ENCODE measurements around the gene TTLL5. TPM values are rescaled to one million over a fixed set of nuclear protein-coding genes. Genes with fewer than 3 reads are reported as not detected.

Gene TTLL5
- total and polyA plus RNA-seq, 2 of the 13 experiments (the other 11 are each of a cell fraction or from before 2014, with no cell fraction given): 11.8 to 18.8 TPM

DNA sequence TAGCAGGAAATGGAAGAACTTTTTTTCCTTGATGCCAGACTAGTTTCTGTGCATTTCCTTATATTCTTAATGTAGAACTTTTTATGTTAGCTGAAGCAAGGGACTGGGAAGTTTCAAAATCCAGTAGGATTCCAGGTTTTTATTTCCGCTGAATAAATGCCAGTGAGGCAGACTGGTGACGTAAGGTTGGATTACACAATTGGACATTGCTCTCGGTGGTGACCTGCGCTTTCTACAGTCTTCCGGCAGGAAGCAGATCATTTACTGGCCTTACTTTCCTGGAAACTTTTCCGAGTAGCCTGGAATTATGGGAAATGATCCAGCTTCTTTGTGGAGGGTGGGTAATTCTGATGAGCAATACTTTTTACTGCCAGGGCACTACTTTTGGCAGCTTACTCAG, 328.1 kb downstream of the TTLL5 start (continued):
- TF ChIP-seq, protein P1, sequence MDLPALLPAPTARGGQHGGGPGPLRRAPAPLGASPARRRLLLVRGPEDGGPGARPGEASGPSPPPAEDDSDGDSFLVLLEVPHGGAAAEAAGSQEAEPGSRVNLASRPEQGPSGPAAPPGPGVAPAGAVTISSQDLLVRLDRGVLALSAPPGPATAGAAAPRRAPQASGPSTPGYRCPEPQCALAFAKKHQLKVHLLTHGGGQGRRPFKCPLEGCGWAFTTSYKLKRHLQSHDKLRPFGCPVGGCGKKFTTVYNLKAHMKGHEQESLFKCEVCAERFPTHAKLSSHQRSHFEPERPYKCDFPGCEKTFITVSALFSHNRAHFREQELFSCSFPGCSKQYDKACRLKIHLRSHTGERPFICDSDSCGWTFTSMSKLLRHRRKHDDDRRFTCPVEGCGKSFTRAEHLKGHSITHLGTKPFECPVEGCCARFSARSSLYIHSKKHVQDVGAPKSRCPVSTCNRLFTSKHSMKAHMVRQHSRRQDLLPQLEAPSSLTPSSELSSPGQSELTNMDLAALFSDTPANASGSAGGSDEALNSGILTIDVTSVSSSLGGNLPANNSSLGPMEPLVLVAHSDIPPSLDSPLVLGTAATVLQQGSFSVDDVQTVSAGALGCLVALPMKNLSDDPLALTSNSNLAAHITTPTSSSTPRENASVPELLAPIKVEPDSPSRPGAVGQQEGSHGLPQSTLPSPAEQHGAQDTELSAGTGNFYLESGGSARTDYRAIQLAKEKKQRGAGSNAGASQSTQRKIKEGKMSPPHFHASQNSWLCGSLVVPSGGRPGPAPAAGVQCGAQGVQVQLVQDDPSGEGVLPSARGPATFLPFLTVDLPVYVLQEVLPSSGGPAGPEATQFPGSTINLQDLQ (CRISPR knock-in tag; IDR thresholded peaks at IDR 0.05): no peak
- TF ChIP-seq ARNTL (CRISPR knock-in tag; IDR thresholded peaks at IDR 0.05) (no peak), CBX5 (CRISPR knock-in tag; IDR thresholded peaks at IDR 0.05; ENCODE audit: borderline replicate concordance) (0 out of 2 replicates have a peak, but pooled peaks have one; percentile 34), PLRG1 (conservative IDR thresholded peaks at IDR 0.05) (no peak), ZNF33A (CRISPR knock-in tag; IDR thresholded peaks at IDR 0.05; ENCODE audit: borderline replicate concordance) (no peak), SNAPC2 (CRISPR knock-in tag; IDR thresholded peaks at IDR 0.05) (no peak), ZNF343 (CRISPR knock-in tag; IDR thresholded peaks at IDR 0.05) (no peak; the same call in 1 of the 2 replicates), RARA (CRISPR knock-in tag; IDR thresholded peaks at IDR 0.05) (peak; percentile 90), ZNF672 (CRISPR knock-in tag; IDR thresholded peaks at IDR 0.05) (no peak), PTBP1 (IDR thresholded peaks at IDR 0.05; ENCODE audit: low read depth, low read length, poor library complexity, severe bottlenecking) (no peak), PRMT3 (CRISPR knock-in tag; IDR thresholded peaks at IDR 0.05; ENCODE audit: borderline replicate concordance, low read depth) (no peak), ZNF564 (CRISPR knock-in tag; IDR thresholded peaks at IDR 0.05) (no peak), CREB1 (IDR thresholded peaks at IDR 0.05) (peak; percentile 84), CREB1 (CRISPR knock-in tag; IDR thresholded peaks at IDR 0.05) (peak; percentile 88), ZNF773 (CRISPR knock-in tag; IDR thresholded peaks at IDR 0.05; ENCODE audit: borderline replicate concordance) (no peak), ZNF431 (CRISPR knock-in tag; IDR thresholded peaks at IDR 0.05; ENCODE audit: borderline replicate concordance, low read depth) (no peak), FOXK2 (IDR thresholded peaks at IDR 0.05) (no peak)
- TF ChIP-seq, protein P2, sequence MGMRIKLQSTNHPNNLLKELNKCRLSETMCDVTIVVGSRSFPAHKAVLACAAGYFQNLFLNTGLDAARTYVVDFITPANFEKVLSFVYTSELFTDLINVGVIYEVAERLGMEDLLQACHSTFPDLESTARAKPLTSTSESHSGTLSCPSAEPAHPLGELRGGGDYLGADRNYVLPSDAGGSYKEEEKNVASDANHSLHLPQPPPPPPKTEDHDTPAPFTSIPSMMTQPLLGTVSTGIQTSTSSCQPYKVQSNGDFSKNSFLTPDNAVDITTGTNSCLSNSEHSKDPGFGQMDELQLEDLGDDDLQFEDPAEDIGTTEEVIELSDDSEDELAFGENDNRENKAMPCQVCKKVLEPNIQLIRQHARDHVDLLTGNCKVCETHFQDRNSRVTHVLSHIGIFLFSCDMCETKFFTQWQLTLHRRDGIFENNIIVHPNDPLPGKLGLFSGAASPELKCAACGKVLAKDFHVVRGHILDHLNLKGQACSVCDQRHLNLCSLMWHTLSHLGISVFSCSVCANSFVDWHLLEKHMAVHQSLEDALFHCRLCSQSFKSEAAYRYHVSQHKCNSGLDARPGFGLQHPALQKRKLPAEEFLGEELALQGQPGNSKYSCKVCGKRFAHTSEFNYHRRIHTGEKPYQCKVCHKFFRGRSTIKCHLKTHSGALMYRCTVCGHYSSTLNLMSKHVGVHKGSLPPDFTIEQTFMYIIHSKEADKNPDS (CRISPR knock-in tag; IDR thresholded peaks at IDR 0.05): no peak
- TF ChIP-seq, protein P3, sequence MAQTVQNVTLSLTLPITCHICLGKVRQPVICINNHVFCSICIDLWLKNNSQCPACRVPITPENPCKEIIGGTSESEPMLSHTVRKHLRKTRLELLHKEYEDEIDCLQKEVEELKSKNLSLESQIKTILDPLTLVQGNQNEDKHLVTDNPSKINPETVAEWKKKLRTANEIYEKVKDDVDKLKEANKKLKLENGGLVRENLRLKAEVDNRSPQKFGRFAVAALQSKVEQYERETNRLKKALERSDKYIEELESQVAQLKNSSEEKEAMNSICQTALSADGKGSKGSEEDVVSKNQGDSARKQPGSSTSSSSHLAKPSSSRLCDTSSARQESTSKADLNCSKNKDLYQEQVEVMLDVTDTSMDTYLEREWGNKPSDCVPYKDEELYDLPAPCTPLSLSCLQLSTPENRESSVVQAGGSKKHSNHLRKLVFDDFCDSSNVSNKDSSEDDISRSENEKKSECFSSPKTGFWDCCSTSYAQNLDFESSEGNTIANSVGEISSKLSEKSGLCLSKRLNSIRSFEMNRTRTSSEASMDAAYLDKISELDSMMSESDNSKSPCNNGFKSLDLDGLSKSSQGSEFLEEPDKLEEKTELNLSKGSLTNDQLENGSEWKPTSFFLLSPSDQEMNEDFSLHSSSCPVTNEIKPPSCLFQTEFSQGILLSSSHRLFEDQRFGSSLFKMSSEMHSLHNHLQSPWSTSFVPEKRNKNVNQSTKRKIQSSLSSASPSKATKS (CRISPR knock-in tag; IDR thresholded peaks at IDR 0.05): no peak
- TF ChIP-seq, protein P4, sequence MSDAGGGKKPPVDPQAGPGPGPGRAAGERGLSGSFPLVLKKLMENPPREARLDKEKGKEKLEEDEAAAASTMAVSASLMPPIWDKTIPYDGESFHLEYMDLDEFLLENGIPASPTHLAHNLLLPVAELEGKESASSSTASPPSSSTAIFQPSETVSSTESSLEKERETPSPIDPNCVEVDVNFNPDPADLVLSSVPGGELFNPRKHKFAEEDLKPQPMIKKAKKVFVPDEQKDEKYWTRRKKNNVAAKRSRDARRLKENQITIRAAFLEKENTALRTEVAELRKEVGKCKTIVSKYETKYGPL (CRISPR knock-in tag; IDR thresholded peaks at IDR 0.05): peak; percentile 65; the same call in 1 of the 2 replicates
- TF ChIP-seq, protein P5, sequence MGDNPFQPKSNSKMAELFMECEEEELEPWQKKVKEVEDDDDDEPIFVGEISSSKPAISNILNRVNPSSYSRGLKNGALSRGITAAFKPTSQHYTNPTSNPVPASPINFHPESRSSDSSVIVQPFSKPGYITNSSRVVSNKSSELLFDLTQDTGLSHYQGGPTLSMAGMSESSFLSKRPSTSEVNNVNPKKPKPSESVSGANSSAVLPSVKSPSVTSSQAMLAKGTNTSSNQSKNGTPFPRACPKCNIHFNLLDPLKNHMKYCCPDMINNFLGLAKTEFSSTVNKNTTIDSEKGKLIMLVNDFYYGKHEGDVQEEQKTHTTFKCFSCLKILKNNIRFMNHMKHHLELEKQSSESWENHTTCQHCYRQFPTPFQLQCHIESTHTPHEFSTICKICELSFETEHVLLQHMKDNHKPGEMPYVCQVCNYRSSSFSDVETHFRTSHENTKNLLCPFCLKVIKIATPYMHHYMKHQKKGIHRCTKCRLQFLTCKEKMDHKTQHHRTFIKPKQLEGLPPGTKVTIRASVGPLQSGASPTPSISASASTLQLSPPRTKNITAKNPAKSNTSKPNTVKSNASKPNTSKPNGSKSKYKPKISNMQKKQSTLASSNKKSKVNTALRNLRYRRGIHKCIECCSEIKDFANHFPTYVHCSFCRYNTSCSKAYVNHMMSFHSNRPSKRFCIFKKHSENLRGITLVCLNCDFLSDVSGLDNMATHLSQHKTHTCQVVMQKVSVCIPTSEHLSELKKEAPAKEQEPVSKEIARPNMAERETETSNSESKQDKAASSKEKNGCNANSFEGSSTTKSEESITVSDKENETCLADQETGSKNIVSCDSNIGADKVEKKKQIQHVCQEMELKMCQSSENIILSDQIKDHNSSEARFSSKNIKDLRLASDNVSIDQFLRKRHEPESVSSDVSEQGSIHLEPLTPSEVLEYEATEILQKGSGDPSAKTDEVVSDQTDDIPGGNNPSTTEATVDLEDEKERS (CRISPR knock-in tag; IDR thresholded peaks at IDR 0.05): no peak
